ENCODE data around the gene CCNF. TPM values are rescaled to one million over a fixed set of nuclear protein-coding genes. Genes with fewer than 3 reads are reported as not detected.

Gene CCNF
- total and polyA plus RNA-seq, 2 of the 8 experiments (the other 6 are each of a cell fraction or from before 2014, with no cell fraction given), result 15.4 to 54.3 TPM

DNA sequence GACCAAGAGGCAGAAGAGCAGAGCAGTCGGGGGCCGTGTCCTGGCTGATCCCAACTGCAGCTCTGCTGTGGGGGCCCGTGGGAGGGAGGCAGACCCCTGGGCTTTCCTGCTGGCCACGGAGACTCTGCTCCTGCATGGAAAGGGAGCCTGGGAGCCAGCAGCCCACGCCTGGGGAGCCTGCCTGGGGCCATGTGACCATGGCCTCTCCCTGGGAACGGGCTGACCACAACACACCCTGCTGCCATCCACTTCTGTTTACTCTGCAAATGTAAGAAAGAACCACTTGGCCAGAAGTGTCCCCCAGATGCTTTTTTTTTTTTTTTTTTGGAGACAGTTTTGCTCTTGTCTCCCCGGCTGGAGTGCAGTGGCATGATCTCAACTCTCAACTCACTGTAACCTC lies 28.7 kb downstream of the CCNF start:
- POLR2A ChIA-PET (ENCODE audit: partially characterized antibody), result interaction anchor here (1.1 to 2.8 kb wide), 8 partner anchors 10 to 177 kb away, joined by 3 to 21 read pairs (median 4); partner anchors contain the start of gene NTN3
- Histone ChIP-seq H3K4ac (replicated peaks; ENCODE audit: insufficient read length, low read depth, low read length) (no peak overlapping the region), H2BK20ac (ENCODE audit: low read length) (no peak overlapping the region), H3K23me2 (ENCODE audit: low read depth, low read length) (peaks cover 13% of the 10 kb centered on the region; the same call in 1 of the 2 replicates), H3K18ac (ENCODE audit: extremely low read depth, low read length) (no peak overlapping the region), H3K4me1 (replicated peaks in 1 of 4; ENCODE audit: control insufficient read depth in 3 of 4, insufficient read depth in 4 of 4, low read length in 3 of 4) (peaks cover 0 to 18% (median 15%) of the 10 kb centered on the region in 4 experiments; a peak in 6 of 7 replicates), H3K56ac (replicated peaks; ENCODE audit: insufficient read length, low read depth, low read length) (no peak overlapping the region), H2BK120ac (replicated peaks; ENCODE audit: low read depth, low read length) (no peak overlapping the region), H3K4me2 (ENCODE audit: insufficient read depth in 1 of 2, low read depth in 2 of 2, low read length in 2 of 2) (no peak overlapping the region), H4K91ac (replicated peaks; ENCODE audit: insufficient read length, low read length) (no peak overlapping the region), H2BK12ac (ENCODE audit: low read depth, low read length) (no peak overlapping the region), H2AK5ac (ENCODE audit: low read depth, low read length) (no peak overlapping the region), H3K36me3 (ENCODE audit: control insufficient read depth in 2 of 4, insufficient read depth in 4 of 4, low read length in 3 of 4) (peaks cover 20 to 49% (median 35%) of the 10 kb centered on the region in 4 experiments; a peak in 7 of 8 replicates), H3K23ac (ENCODE audit: insufficient read length) (no peak overlapping the region), H3K9ac (replicated peaks in 1 of 4; ENCODE audit: extremely low read depth in 1 of 4, low read depth in 3 of 4, low read length in 3 of 4) (no peak overlapping the region), H2BK15ac (ENCODE audit: low read length) (no peak overlapping the region), H3K4me3 (ENCODE audit: extremely low read depth in 1 of 4, insufficient read depth in 2 of 4, low read depth in 3 of 4, low read length in 4 of 4) (no peak overlapping the region), H3K79me2 (ENCODE audit: control insufficient read depth in 1 of 2, insufficient read depth in 2 of 2, low read length in 2 of 2) (peaks cover 0 to 6% of the 10 kb centered on the region in 2 experiments; a peak in 2 of 4 replicates), H3K14ac (ENCODE audit: insufficient read length) (no peak overlapping the region), H4K8ac (ENCODE audit: extremely low read depth, insufficient read depth, low read length) (peak overlapping the region; percentile 22; the same call in 1 of the 2 replicates), H2BK5ac (ENCODE audit: low read depth, low read length) (no peak overlapping the region), H4K20me1 (replicated peaks in 1 of 2; ENCODE audit: control insufficient read depth in 1 of 2, insufficient read depth in 2 of 2, low read length in 2 of 2) (peaks cover 9 to 22% of the 10 kb centered on the region in 2 experiments), H3K27ac (ENCODE audit: low read depth, low read length) (no peak overlapping the region), H3K27me3 (replicated peaks in 1 of 4; ENCODE audit: control insufficient read depth in 3 of 4, extremely low read depth in 1 of 4, insufficient read depth in 3 of 4, low read length in 3 of 4) (no peaks in the 10 kb centered on the region), H3K79me1 (ENCODE audit: low read depth, low read length) (peaks cover 10% of the 10 kb centered on the region), H4K5ac (ENCODE audit: insufficient read length, low read depth, low read length) (no peak overlapping the region), H2AFZ (ENCODE audit: low read length) (no peak overlapping the region), H3K9me3 (ENCODE audit: insufficient read depth in 2 of 2, low read depth in 1 of 2, low read length in 1 of 2) (no peaks in the 10 kb centered on the region)
- CTCF ChIA-PET (ENCODE audit: partially characterized antibody), result interaction anchor here (0.6 to 3.3 kb wide), 5 partner anchors 11 to 48 kb away, joined by 3 to 21 read pairs (median 6); partner anchors contain the start of gene TBC1D24
- whole genome bisulfite sequencing, 2 experiments (ENCODE audit: extremely low coverage in 1 of 2, insufficient coverage in 1 of 2, insufficient read length in 1 of 2, insufficient replicate concordance in 2 of 2, low coverage in 1 of 2, low lambda C conversion rate in 2 of 2, missing lambda C conversion rate in 1 of 2), result 80% methylated on average over 5 of the region's 7 CpGs; no CpG with 5 or more reads in 1 of the 2 experiments
- DNase-seq (ENCODE audit: low read depth in 1 of 2, low spot score in 2 of 2) (no peak), FAIRE-seq (no peak)
- TF ChIP-seq RBBP5 (IDR thresholded peaks at IDR 0.05; ENCODE audit: borderline replicate concordance, low read depth, low read length) (no peak), KDM4A (IDR thresholded peaks at IDR 0.05; ENCODE audit: low read depth, low read length, severe bottlenecking) (no peak), BRCA1 (IDR thresholded peaks at IDR 0.05; ENCODE audit: low read depth, low read length) (no peak), BACH1 (IDR thresholded peaks at IDR 0.05; ENCODE audit: low read length) (no peak), POLR2AphosphoS5 (IDR thresholded peaks at IDR 0.05; ENCODE audit: low read depth, low read length) (no peak), TBP (IDR thresholded peaks at IDR 0.05; ENCODE audit: low read depth, low read length) (no peak), JUND (IDR thresholded peaks at IDR 0.05; ENCODE audit: low read length) (no peak), JUN (IDR thresholded peaks at IDR 0.05; ENCODE audit: low read depth, low read length) (no peak)
- TF ChIP-seq, protein P1, sequence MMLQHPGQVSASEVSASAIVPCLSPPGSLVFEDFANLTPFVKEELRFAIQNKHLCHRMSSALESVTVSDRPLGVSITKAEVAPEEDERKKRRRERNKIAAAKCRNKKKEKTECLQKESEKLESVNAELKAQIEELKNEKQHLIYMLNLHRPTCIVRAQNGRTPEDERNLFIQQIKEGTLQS (IDR thresholded peaks at IDR 0.05; ENCODE audit: insufficient read depth, low read depth, low read length), result no peak
